Measurements from ENCODE around the gene KCNIP2. TPM values are rescaled to one million over a fixed set of nuclear protein-coding genes. Genes with fewer than 3 reads are reported as not detected.

Gene KCNIP2
- total RNA-seq (2022; extraction: Qiagen RNA extraction): 0.32 to 1.5 TPM (median 0.63 TPM) in 5 replicates

GRCh38 chr10:101843032-101844021 lies at the start of gene KCNIP2:
Gene KCNIP2 (minus strand): TSS chr10:101843800. CDS start chr10:101843568, 232 bp downstream.

GRCh38 chr10:101818119-101818871 lies 25.3 kb downstream of the KCNIP2 start, which contains the start of gene OGA:
Gene OGA (minus strand): TSS chr10:101818444. CDS start chr10:101818022, 422 bp downstream.

GRCh38 chr10:101782811-101783735 lies 60.5 kb downstream of the KCNIP2 start, which contains the start of gene NPM3:
Gene NPM3 (minus strand): TSS chr10:101783446. CDS start chr10:101783390, 56 bp downstream.

Other genes starting within 250 kb of the KCNIP2 start
- gene FBXW4, start 148.6 kb downstream of the KCNIP2 start, total RNA-seq (2022; extraction: Qiagen RNA extraction): 17.1 to 25.0 TPM (median 20.9 TPM) in 5 replicates
- 0.17 TPM in 1 of 5 replicates, not detected in the others for gene FGF8, start 67.7 kb downstream of the KCNIP2 start, total RNA-seq (2022; extraction: Qiagen RNA extraction)
- gene NPM3, start 60.4 kb downstream of the KCNIP2 start, total RNA-seq (2022; extraction: Qiagen RNA extraction): 103 to 127 TPM (median 117 TPM) in 5 replicates
- gene OGA, start 25.4 kb downstream of the KCNIP2 start, total RNA-seq (2022; extraction: Qiagen RNA extraction): 64.7 to 80.1 TPM (median 70.9 TPM) in 5 replicates
- 10.3 to 11.6 TPM (median 11.4 TPM) in 5 replicates for gene ARMH3, start 212.4 kb upstream of the KCNIP2 start, total RNA-seq (2022; extraction: Qiagen RNA extraction)
- gene HPS6, start 221.5 kb upstream of the KCNIP2 start, total RNA-seq (2022; extraction: Qiagen RNA extraction): 27.3 to 38.1 TPM (median 35.3 TPM) in 5 replicates